Central memory CD4-positive, alpha-beta T cell (primary cell): ENCODE data around the gene COL8A1.

Experiments used
- DNase-seq: peaks from one replicate; pipeline ENCODE4 v3.0.0; 2022

The COL8A1 gene

GRCh38 chr3:99640214-99640851, 1.9 kb downstream of the COL8A1 start:
- DNase-seq = no peak

DNA sequence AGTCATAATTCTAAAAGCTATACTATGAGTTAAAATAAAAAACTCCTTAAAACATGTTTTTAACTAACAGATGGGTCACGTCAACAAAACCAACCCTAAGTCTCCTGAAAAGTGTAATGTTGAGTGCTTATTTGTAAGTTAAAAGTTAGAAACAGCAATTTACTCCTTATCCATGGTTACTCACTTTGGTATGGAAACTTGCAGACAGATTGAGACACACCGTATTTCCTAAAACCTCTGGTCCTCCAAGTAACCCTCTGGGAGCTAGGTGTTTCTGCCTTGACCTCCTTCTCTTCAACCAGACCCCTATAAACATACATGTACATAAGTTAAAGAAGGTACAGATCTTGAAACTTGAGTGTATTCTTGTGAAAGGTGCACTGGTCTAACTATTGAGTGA, 3.1 kb downstream of the COL8A1 start:
- no peak for DNase-seq

DNA sequence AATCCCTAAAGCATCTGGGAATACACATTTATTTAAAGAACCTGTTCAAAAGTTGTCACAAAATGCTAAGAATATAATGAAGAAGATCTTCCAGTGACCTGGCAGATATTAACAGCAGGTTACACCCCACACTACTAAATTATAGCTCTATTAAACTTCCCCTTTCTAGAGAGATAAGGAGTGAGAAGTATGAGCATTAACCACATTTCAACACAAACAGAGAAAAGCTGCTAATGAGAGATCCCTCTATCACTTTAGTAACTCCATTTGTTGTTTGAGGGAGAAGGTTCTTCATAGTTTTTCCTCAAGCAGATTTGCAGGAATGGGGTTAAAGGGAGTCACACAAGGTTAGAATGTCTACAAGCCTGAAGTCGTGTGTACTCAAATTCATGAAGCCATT, 3.6 kb downstream of the COL8A1 start:
- DNase-seq = no peak

DNA sequence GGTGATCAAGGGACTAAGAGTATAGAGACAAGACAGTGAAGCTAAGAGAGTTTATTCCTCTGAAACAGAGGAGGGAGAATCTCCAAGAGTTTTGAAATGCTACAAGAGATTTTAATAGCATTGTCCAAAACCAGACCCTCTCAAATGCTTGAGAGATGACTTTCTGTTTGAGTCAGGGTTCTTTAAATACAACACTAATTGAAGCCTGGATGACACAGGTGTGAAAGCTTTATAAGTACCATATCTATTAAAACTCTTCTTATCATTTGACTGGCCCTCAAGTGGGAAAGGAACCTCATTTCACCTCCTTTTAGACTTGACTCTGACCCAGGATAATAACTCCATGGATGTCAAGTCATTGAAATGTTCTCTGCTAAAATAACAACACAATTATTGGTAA, 5.6 kb downstream of the COL8A1 start:
- no peak for DNase-seq

- no peak for DNase-seq
Observed at GRCh38 chr3:99644746-99645145, 6.4 kb downstream of the COL8A1 start.

DNA sequence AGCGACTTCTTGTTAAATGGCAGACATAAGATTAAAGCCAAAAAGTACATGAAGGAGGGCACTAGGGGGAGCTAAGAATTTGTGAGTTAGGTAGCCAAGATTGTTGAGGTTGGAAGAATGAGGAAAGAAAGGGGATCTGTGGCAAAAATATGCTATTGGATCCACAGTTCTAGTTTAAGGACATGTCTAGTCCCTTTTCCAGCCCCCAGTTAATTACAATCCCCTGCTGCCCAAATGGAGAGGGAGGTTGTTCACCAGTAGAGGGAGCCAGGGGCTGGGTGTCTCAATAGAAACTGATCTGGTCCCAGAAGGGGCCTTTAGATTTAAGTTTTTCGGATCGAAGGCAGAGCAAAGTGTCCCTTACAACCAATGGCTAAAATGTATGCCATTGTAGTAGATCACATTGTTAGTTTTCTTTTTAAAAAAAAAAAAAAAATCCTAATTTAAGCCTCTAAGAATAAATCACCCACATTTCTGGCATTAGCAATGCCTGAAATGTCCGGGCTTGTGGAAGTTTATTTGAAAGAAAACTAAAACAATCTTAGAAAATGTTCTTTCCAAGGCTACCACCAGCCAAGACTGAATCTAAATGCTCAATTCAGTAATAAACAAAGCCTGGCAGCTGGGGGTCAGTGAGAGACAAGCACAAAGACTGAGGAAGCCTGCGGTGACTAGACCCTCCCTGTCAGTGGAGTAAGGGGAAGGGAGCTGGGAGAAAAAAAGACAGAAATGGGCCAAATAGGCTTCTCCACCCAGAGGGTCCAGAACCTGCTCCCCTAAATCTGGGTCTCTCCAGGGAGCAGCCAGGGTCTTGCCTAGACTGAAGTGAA, 7.1 kb downstream of the COL8A1 start:
- no peak for DNase-seq

DNA sequence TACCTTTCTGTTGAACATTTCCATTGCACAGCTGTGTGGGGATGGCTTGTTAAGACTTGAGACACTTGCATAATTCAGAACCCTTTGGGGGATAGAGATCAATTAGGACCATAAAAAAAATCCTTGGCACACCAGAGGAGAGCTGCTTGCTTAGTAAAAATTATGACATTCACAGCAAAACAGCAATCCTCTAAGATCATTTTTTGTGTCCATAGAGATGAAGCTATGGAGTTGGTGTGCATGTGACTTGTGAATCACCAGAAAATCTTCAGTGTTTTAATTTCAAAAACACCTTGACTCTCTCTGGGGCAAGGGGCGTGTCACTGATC, 7.7 kb downstream of the COL8A1 start:
- no peak for DNase-seq

GRCh38 chr3:99647081-99647480, 8.7 kb downstream of the COL8A1 start:
- DNase-seq = no peak

GRCh38 chr3:99648101-99648500, 9.7 kb downstream of the COL8A1 start:
- DNase-seq = no peak

GRCh38 chr3:99648516-99648915, 10.1 kb downstream of the COL8A1 start:
- no peak for DNase-seq

DNA sequence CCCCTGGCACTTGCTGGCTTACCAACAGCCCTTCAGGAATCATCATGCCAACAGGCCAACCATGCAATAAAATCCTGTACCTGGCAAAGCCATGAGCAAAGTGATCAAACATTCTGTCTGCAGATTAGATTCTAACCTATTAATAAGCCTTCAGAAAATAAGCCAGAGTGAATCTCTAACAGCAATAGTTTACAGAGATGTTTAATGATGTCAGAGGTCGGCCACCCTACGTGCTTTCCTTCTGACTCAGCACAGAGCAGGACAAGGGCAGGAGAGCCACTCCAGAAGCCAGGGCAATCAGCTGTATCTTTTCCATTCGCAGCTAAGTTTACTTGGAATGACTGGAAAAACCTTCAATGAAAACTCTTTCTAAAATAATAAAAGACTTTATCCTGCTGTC, 13.1 kb downstream of the COL8A1 start:
- no peak for DNase-seq

- no peak for DNase-seq
Observed at GRCh38 chr3:99656624-99657023, 18.2 kb downstream of the COL8A1 start.

DNA sequence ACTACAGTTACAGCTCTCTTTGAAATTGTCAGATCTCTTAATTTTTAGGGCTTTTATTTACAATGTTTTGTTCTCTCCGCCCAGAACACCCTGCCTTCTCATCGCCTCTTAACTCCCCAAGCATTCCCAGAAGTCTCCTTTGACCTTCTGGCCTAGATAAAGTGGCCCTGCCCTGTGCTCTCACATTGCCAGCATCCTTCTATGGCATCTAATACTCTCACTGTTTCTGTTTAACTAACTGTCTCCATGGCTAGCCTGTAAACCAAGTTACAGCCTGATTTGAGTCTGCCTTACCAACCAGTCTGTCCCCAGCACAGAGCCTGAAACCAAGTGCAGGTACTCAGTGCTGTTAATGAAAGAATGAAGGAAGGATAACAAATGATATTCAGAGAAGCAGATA, 19.9 kb downstream of the COL8A1 start:
- no peak for DNase-seq

DNA sequence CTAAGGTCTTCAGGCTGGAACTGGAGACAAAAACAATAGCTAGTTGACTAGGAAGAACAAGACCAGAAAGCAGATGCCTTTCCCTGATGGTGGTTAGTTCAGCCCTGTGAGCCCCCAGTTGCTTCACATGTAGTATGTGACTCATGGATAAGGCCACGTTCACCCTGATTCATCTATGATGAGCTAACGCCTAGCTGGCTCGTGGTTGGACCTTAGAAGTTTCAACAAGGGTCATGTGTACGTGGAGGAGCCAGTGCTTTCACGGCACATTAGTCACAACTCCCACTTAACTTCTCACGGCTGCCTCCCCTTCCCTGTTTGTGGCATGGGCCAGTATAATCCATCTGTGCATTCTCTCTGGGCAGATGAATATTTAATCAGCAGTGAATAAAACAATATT, 20.6 kb downstream of the COL8A1 start:
- no peak for DNase-seq

DNA sequence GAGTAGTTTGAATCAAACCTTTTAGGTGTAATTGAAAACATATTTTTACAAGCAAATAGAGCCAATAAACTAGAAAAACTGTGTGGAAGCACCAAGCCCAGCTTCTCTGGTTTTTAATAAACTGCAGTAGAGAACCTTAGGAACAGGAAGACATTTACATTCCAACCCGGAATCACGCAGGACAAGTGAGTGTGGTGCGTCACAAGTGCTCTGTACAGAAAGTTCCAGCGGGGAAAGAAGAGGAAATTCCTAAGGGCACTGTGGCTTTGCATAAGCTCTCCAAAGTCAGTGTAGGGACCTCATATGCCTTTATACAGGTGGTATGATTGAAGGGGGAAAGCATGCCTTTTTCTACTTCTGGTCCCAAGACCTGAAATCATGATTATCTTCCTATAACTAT, 21.6 kb downstream of the COL8A1 start:
- no peak for DNase-seq

GRCh38 chr3:99662838-99663570, 24.6 kb downstream of the COL8A1 start:
- no peak for DNase-seq

DNA sequence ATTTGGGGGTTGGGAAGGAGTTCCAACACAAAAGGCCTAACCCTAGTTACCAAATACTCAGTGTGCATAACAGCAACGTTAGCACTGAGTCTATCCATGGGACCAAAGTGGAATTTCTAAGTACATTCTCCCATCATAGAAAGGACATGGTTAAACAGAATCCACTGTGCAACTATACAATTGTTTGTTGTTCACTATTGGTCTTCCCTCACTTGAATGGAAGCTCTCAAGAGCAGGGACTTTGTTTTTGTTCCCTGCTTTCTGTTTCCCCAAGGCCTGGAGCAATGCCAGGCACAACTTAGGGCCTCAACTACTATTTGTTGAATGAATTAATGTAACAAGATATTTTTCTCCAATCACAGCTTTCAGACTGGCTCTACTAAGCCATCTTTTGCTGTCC, 25.6 kb downstream of the COL8A1 start:
- DNase-seq = no peak

- no peak for DNase-seq
Observed at GRCh38 chr3:99665017-99665416, 26.6 kb downstream of the COL8A1 start.

DNA sequence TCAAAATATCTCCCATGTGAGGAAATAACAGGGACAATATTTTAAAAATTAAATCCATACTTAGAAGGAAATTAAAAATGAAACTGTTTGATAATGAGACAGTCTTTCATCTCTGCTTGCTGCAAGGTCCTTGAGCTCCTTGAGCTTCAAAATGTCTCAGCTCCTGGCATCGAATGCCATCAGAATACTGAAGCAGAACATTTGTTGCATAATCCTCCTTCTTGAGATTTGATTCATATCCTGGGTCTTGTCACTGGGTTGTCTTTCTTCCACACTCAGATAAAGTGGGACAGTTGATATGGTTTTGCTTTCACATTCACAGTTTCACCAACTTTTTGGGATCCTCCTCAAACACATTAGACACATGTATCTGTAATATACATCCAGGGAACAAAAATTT, 27.8 kb downstream of the COL8A1 start:
- no peak for DNase-seq

DNA sequence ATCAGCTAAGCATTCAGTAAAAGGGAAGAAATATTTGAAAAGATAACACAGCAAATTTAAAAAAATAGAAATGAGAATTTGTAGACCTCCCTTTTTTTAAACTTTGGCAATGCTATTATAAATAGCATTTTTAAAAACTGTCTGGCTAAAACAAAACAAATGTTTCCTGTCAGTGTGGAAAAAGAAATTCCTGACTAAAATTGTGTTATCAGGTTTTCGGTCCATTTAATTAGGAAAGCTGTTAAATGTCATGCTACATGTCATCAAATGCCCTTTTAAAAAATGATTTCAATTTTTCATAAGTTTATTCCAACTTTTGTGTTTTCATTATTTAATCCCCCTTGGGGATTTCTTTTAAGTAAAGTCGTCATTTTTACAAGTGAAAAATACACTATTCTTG, 29.6 kb downstream of the COL8A1 start:
- no peak for DNase-seq

DNA sequence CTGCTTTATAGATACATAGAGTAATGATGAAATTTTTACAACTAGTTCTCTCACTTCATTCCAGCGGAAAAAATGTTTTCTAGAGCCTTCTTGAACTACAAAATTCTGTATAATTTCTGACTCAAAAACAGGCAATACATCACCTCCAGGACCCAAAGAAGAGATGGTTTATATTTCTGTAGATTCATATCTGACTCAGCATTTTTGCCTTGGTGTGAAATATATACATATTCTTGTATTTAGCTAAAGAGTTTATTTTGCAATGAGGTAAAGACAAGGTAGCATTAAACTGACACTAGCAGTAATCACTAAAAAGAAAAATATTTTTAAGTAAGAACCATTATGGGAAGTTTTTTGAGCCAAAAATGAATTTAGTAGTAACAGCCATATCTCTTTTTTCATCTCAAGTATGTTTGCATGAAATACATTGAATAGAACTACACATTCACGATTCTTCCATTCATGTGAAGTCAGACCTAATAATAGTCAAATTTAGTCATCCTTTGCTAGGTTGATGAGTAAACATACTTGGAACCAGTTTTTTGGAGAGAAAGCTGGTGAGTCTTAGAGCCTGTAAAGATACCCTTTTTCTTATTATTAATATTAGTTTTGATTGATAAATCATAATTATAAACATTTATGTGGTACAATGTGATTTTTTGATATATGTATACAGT, 31.6 kb downstream of the COL8A1 start:
- no peak for DNase-seq

DNA sequence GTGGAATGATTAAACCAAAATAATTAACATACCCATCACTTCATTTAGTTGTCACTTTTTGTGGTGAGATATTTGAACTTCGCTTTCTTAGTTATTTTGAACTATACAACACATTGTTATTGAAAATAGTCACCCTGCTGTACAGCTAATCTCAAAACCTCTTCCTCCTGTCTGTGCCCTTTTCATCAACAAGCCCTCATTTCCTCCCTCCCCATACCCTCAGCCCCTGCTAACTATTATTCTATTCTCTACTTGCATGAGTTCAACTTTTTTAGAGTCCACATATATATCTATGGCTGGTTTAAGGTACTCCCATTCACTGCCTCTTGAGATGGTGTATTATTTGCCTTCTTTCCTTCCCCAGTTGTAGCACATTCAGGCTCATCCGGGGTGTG, 32.2 kb downstream of the COL8A1 start:
- no peak for DNase-seq

DNA sequence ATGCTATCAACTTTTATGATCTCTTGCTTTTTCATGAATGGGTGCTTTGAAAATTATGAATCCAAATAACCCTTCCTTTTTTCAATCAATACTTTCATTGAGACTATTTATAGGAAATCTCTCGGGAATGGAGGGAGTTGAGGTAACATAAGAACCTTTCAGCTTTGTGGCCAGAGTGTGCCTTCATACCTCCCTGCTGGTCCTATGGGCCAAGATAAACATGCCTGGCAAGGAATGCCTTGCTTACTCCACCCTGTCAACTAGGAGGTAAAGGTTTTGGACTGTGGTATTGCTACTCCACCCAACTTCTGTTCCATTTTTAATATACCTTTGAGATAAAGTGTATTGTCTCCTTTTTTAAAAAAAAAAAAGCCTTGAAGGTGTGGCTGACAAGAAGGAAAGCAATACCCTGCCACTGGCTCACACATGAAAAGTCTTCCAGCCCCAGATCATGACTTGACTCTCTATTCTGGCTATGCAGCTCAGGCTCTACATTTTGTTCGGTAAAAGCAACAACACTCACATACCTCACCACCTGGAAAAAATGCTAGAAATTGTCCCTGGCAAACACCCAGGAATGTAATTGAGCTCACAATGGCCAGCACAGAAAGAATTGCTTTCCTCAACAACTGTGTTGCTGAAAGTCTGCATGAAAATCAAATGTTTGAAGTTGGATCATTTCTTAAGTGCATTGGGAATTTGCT, 35.8 kb downstream of the COL8A1 start:
- DNase-seq = no peak
